ENCODE measurements around the gene NPFFR1. TPM values are rescaled to one million over a fixed set of nuclear protein-coding genes. Genes with fewer than 3 reads are reported as not detected.

NPFFR1 gene
- total and polyA plus RNA-seq, 3 donors from 2014 or later, result 2.6 to 6.6 (median 2.8) TPM

DNA sequence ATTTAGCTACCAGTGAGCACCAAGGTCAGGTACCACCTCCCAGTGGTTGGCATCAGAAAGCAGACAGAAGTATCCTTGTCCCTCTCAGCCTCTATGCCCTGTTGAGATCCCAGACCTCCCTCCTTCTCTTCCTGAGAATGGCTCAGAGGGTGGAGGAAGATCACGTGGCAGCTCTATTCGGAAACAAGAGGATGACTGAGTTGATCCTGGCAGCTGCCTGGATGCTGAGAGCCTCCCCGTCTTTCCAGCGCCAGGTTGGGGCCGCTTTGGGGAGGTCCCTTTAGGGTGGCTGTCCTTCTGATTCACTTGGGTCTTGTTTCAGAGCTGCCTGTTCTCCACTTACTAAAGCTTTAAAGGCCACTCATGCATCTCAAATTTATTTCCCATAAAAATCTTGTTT, 36.9 kb upstream of the NPFFR1 start:
- TF ChIP-seq CTCF (IDR thresholded peaks at IDR 0.05) (no peak), POLR2A (IDR thresholded peaks at IDR 0.05) (no peak)
- H3K4me3 ChIP-seq, result no peak overlapping the region
- no peak for DNase-seq
- no peaks in the 10 kb centered on the region for H3K27me3 ChIP-seq
- peaks cover 3% of the 10 kb centered on the region for H3K4me1 ChIP-seq
- intact Hi-C loops (cut with DNase I; ENCODE audit: low total_unique reads), result no loop called here
- H3K36me3 ChIP-seq (ENCODE audit: low read depth, missing control alignments), result no peaks in the 10 kb centered on the region
- H3K27ac ChIP-seq, result no peak overlapping the region
- 87 to 93% methylated on average over 5 of the region's 5 CpGs for WGBS, 2 donors
- no peaks in the 10 kb centered on the region for H3K9me3 ChIP-seq

- Histone ChIP-seq H3K36me3 (ENCODE audit: low read depth, missing control alignments) (no peaks in the 10 kb centered on the region), H3K9me3 (no peaks in the 10 kb centered on the region), H3K27ac (no peak overlapping the region), H3K27me3 (no peaks in the 10 kb centered on the region), H3K4me1 (peaks cover 1% of the 10 kb centered on the region), H3K4me3 (no peak overlapping the region)
- intact Hi-C loops (cut with DNase I; ENCODE audit: low total_unique reads), result no loop called here
- 87 to 95% methylated on average over 5 of the region's 5 CpGs for whole genome bisulfite sequencing, 2 donors
- no peak for DNase-seq
- no peak for TF ChIP-seq POLR2A (IDR thresholded peaks at IDR 0.05)
- TF ChIP-seq CTCF (IDR thresholded peaks at IDR 0.05), result no peak
These were observed 36.0 kb upstream of the NPFFR1 start for GRCh38 chr10:70319824-70320223.

GRCh38 chr10:70319183-70319582, 35.4 kb upstream of the NPFFR1 start:
- H3K4me1 ChIP-seq, result no peaks in the 10 kb centered on the region
- no peak for DNase-seq
- no peak overlapping the region for H3K4me3 ChIP-seq
- WGBS, 2 donors, result 75 to 80% methylated on average over 6 of the region's 6 CpGs
- TF ChIP-seq CTCF (IDR thresholded peaks at IDR 0.05), result no peak
- no peak for TF ChIP-seq POLR2A (IDR thresholded peaks at IDR 0.05)
- H3K36me3 ChIP-seq (ENCODE audit: low read depth, missing control alignments), result no peaks in the 10 kb centered on the region
- intact Hi-C loops (cut with DNase I; ENCODE audit: low total_unique reads), result no loop called here
- no peak overlapping the region for H3K27ac ChIP-seq
- no peaks in the 10 kb centered on the region for H3K27me3 ChIP-seq
- H3K9me3 ChIP-seq, result no peaks in the 10 kb centered on the region

- no peaks in the 10 kb centered on the region for H3K4me1 ChIP-seq
- no peaks in the 10 kb centered on the region for H3K27me3 ChIP-seq
- no peak for DNase-seq
- H3K9me3 ChIP-seq, result no peaks in the 10 kb centered on the region
- H3K27ac ChIP-seq, result no peak overlapping the region
- no peak for TF ChIP-seq CTCF (IDR thresholded peaks at IDR 0.05)
- no peak for TF ChIP-seq POLR2A (IDR thresholded peaks at IDR 0.05)
- no peak overlapping the region for H3K4me3 ChIP-seq
- no peaks in the 10 kb centered on the region for H3K36me3 ChIP-seq (ENCODE audit: low read depth, missing control alignments)
- 87 to 96% methylated on average over 4 to 5 of the region's 5 CpGs for WGBS, 2 donors
- intact Hi-C loops (cut with DNase I; ENCODE audit: low total_unique reads), result no loop called here
These were observed 34.1 kb upstream of the NPFFR1 start for GRCh38 chr10:70317943-70318318.

DNA sequence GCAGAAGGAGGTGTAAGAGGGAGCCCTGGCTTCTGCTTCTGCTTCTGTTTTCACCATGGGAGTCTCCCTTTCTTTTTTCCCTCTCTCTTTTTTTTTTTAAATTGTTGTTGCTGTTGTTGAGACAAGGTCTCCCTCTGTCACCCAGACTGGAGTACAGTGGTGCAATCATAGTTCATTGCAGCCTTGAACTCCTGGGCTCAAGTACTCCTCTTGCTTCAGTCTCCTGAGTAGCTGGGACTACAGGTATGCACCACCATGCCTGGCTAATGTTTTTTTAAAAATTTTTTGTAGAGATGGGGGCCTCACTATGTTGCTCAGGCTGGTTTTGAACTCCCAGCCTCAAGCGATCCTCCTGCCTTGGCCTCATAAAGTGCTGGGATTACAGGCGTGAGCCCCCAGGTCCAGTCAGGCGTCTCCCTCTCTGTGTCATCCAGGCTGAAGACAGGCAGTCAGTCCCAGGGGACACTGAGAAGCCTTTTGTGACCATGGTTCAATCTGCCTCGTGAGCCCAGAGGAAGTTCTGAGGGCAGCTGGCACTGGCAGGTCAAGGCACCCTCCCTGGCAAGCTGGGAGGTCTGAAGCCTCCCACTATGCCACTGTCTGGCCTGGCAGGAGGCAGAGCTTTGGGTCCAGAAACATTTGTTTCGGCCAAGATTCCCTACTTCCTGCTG, 33.6 kb upstream of the NPFFR1 start:
- TF ChIP-seq CTCF (IDR thresholded peaks at IDR 0.05) (no peak), POLR2A (IDR thresholded peaks at IDR 0.05) (no peak)
- no peak overlapping the region for H3K4me3 ChIP-seq
- H3K4me1 ChIP-seq, result no peaks in the 10 kb centered on the region
- H3K36me3 ChIP-seq (ENCODE audit: low read depth, missing control alignments), result no peaks in the 10 kb centered on the region
- no peaks in the 10 kb centered on the region for H3K27me3 ChIP-seq
- no peak overlapping the region for H3K27ac ChIP-seq
- DNase-seq, result no peak
- intact Hi-C loops (cut with DNase I; ENCODE audit: low total_unique reads), result no loop called here
- H3K9me3 ChIP-seq, result no peaks in the 10 kb centered on the region
- WGBS, 2 donors, result 82 to 87% methylated on average over 4 to 5 of the region's 5 CpGs
